ENCODE results near the gene MPHOSPH9. TPM values are rescaled to one million over a fixed set of nuclear protein-coding genes. Genes with fewer than 3 reads are reported as not detected.
A peak's percentile ranks its signal among the peaks of the same experiment; 100 is the strongest.

MPHOSPH9 gene
- total RNA-seq, 2 donors from 2014 or later = 99.0 to 148 TPM

GRCh38 chr12:123131879-123132402 is 101.0 kb downstream of the MPHOSPH9 start:
- peaks cover 0 to 3% of the 10 kb centered on the region in 2 donors for H3K9me3 Mint-ChIP-seq
- DNase-seq (ENCODE audit: low spot score in 2 of 2) = peak in 1 of 2 donors; percentile 71
- H3K36me3 Mint-ChIP-seq = peaks cover 6% of the 10 kb centered on the region in 2 donors
- ATAC-seq = peak; percentile 86 to 95
- H3K27ac Mint-ChIP-seq = peak overlapping the region; percentile 91 to 95

GRCh38 chr12:123131291-123131832 is 101.6 kb downstream of the MPHOSPH9 start:
- ATAC-seq (peak in 1 of 2 donors; percentile 32), DNase-seq (ENCODE audit: low spot score in 2 of 2) (no peak)
- H3K36me3 Mint-ChIP-seq = peaks cover 6% of the 10 kb centered on the region in 2 donors
- peaks cover 0 to 3% of the 10 kb centered on the region in 2 donors for H3K9me3 Mint-ChIP-seq
- peak overlapping the region; percentile 91 to 95 for H3K27ac Mint-ChIP-seq

- H3K27ac Mint-ChIP-seq = peak overlapping the region in 1 of 2 donors; percentile 95
- ATAC-seq = no peak
- no peak for DNase-seq (ENCODE audit: low spot score in 2 of 2)
- H3K9me3 Mint-ChIP-seq = peaks cover 0 to 3% of the 10 kb centered on the region in 2 donors
- peaks cover 6% of the 10 kb centered on the region in 2 donors for H3K36me3 Mint-ChIP-seq
These were observed 103.3 kb downstream of the MPHOSPH9 start for GRCh38 chr12:123129621-123130020.

- no peak for ATAC-seq
- DNase-seq (ENCODE audit: low spot score in 2 of 2) = no peak
- Mint-ChIP-seq H3K9me3 (peaks cover 0 to 2% of the 10 kb centered on the region in 2 donors), H3K27ac (peak overlapping the region in 1 of 2 donors; percentile 60), H3K36me3 (peaks cover 0 to 4% of the 10 kb centered on the region in 2 donors)
These were observed 105.8 kb downstream of the MPHOSPH9 start for GRCh38 chr12:123127182-123127495.

- ATAC-seq (no peak), DNase-seq (ENCODE audit: low spot score in 2 of 2) (no peak)
- no peaks in the 10 kb centered on the region for H3K36me3 Mint-ChIP-seq
- no peaks in the 10 kb centered on the region for H3K9me3 Mint-ChIP-seq
- H3K27ac Mint-ChIP-seq = peak overlapping the region; percentile 5 to 60
These were observed 106.4 kb downstream of the MPHOSPH9 start for GRCh38 chr12:123126294-123127181.

GRCh38 chr12:123122626-123123025 is 110.3 kb downstream of the MPHOSPH9 start:
- ATAC-seq = no peak
- peak overlapping the region in 1 of 2 donors; percentile 47 for H3K27ac Mint-ChIP-seq
- H3K9me3 Mint-ChIP-seq = no peaks in the 10 kb centered on the region

GRCh38 chr12:123121670-123122069 is 111.3 kb downstream of the MPHOSPH9 start:
- Mint-ChIP-seq H3K9me3 (no peaks in the 10 kb centered on the region), H3K36me3 (no peaks in the 10 kb centered on the region), H3K27ac (peak overlapping the region; percentile 89 to 90)
- ATAC-seq = no peak
- no peak for DNase-seq (ENCODE audit: low spot score in 2 of 2)

More at GRCh38 chr12:123122626-123123025, 110.3 kb downstream of the MPHOSPH9 start:
- no peak for DNase-seq (ENCODE audit: low spot score in 2 of 2)
- H3K36me3 Mint-ChIP-seq = no peaks in the 10 kb centered on the region

- Mint-ChIP-seq H3K27ac (peak overlapping the region; percentile 89 to 97), H3K36me3 (no peaks in the 10 kb centered on the region), H3K9me3 (no peaks in the 10 kb centered on the region)
- DNase-seq (ENCODE audit: low spot score in 2 of 2) (peak; percentile 42 to 77), ATAC-seq (peak; percentile 90 to 92)
These were observed 112.3 kb downstream of the MPHOSPH9 start for GRCh38 chr12:123120452-123121166.

GRCh38 chr12:123119808-123120207 is 113.1 kb downstream of the MPHOSPH9 start:
- Mint-ChIP-seq H3K36me3 (no peaks in the 10 kb centered on the region), H3K9me3 (no peaks in the 10 kb centered on the region), H3K27ac (peak overlapping the region; percentile 89 to 97)
- peak; percentile 65 to 74 for DNase-seq (ENCODE audit: low spot score in 2 of 2)
- ATAC-seq = peak; percentile 78 to 86

- DNase-seq (ENCODE audit: low spot score in 2 of 2) = no peak
- Mint-ChIP-seq H3K27ac (peak overlapping the region in 1 of 2 donors; percentile 34), H3K36me3 (no peaks in the 10 kb centered on the region), H3K9me3 (no peaks in the 10 kb centered on the region)
- ATAC-seq = no peak
These were observed 114.4 kb downstream of the MPHOSPH9 start for GRCh38 chr12:123118497-123118896.

- H3K9me3 Mint-ChIP-seq = no peaks in the 10 kb centered on the region
- no peaks in the 10 kb centered on the region for H3K36me3 Mint-ChIP-seq
- H3K27ac Mint-ChIP-seq = peak overlapping the region; percentile 75 to 85
- DNase-seq (ENCODE audit: low spot score in 2 of 2) = no peak
- no peak for ATAC-seq
These were observed 117.4 kb downstream of the MPHOSPH9 start for GRCh38 chr12:123115409-123116121.

- no peaks in the 10 kb centered on the region for H3K9me3 Mint-ChIP-seq
- ATAC-seq (peak in 1 of 2 donors; percentile 26), DNase-seq (ENCODE audit: low spot score in 2 of 2) (no peak)
- no peaks in the 10 kb centered on the region for H3K36me3 Mint-ChIP-seq
- peak overlapping the region; percentile 75 to 85 for H3K27ac Mint-ChIP-seq
These were observed 118.4 kb downstream of the MPHOSPH9 start for GRCh38 chr12:123114304-123115083.

GRCh38 chr12:123113026-123113425 is 119.9 kb downstream of the MPHOSPH9 start:
- Mint-ChIP-seq H3K27ac (no peak overlapping the region), H3K9me3 (no peaks in the 10 kb centered on the region), H3K36me3 (peaks cover 0 to 6% of the 10 kb centered on the region in 2 donors)
- DNase-seq (ENCODE audit: low spot score in 2 of 2) (no peak), ATAC-seq (no peak)

- Mint-ChIP-seq H3K9me3 (peaks cover 0 to 5% of the 10 kb centered on the region in 2 donors), H3K36me3 (peaks cover 5 to 12% of the 10 kb centered on the region in 2 donors), H3K27ac (peak overlapping the region in 1 of 2 donors; percentile 50)
- DNase-seq (ENCODE audit: low spot score in 2 of 2) (no peak), ATAC-seq (peak in 1 of 2 donors; percentile 3)
These were observed 121.3 kb downstream of the MPHOSPH9 start for GRCh38 chr12:123111498-123112165.

GRCh38 chr12:123109319-123109772 is 123.6 kb downstream of the MPHOSPH9 start:
- H3K36me3 Mint-ChIP-seq = peaks cover 5 to 19% of the 10 kb centered on the region in 2 donors
- peak overlapping the region in 1 of 2 donors; percentile 41 for H3K27ac Mint-ChIP-seq
- DNase-seq (ENCODE audit: low spot score in 2 of 2) (no peak), ATAC-seq (no peak)
- peaks cover 0 to 5% of the 10 kb centered on the region in 2 donors for H3K9me3 Mint-ChIP-seq
